WTC11 (cell line): ENCODE results near the gene SPATA2L. TPM values are rescaled to one million over a fixed set of nuclear protein-coding genes. Genes with fewer than 3 reads are reported as not detected.

Experiments used
- ATAC-seq: fragments of 200-7000 bp; cut with Tn5 transposase; 2 replicates; pipeline ENCODE4 v1.10.0; 2021; ENCODE audit warnings: mild to moderate bottlenecking, moderate library complexity
- CTCF ChIA-PET: fragments of 300-600 bp; sonication (Branson Sonifier 250); formaldehyde crosslinking; loops from one replicate; lab custom pipeline; 2021; ENCODE audit warnings: antibody characterized with exemption; lab: Charles Lee
- POLR2A ChIA-PET: fragments of 350-600 bp; sonication (Branson Sonifier 250); formaldehyde crosslinking; loops from one replicate; lab custom pipeline; 2021; ENCODE audit warnings: antibody characterized with exemption; lab: Charles Lee
- DNase-seq: peaks from one replicate; pipeline ENCODE4 v3.0.0; 2021; ENCODE audit warnings: low spot score
- H3K27ac Mint-ChIP-seq: 2 replicates; pipeline ENCODE4 v1.8.0; 2021; ENCODE audit warnings: mixed read lengths
- H3K27me3 Mint-ChIP-seq: 2 replicates; pipeline ENCODE4 v1.8.0; 2021; ENCODE audit warnings: low read depth, mild to moderate bottlenecking, moderate library complexity, mixed read lengths
- H3K36me3 Mint-ChIP-seq: 2 replicates; pipeline ENCODE4 v1.8.0; 2021; ENCODE audit warnings: mixed read lengths
- H3K4me1 Mint-ChIP-seq: 2 replicates; pipeline ENCODE4 v1.8.0; 2022; ENCODE audit warnings: mixed read lengths
- H3K4me3 Mint-ChIP-seq: 2 replicates; pipeline ENCODE4 v1.8.0; 2021; ENCODE audit warnings: mild to moderate bottlenecking, moderate library complexity, mixed read lengths
- H3K9me3 Mint-ChIP-seq: 2 replicates; pipeline ENCODE4 v1.8.0; 2021; ENCODE audit warnings: mixed read lengths
- ESRRA ChIP-seq: sonication (generic); formaldehyde crosslinking; IDR thresholded peaks from 2 replicates; pipeline ENCODE4 v1.8.1; 2022; ENCODE audit warnings: mild to moderate bottlenecking, missing genetic modification reagents, borderline replicate concordance
- IRF2 ChIP-seq: sonication (generic); formaldehyde crosslinking; IDR thresholded peaks from 2 replicates; pipeline ENCODE4 v1.8.0; 2022; ENCODE audit warnings: low read depth, missing genetic modification reagents, borderline replicate concordance
- SMAD3 ChIP-seq: sonication (generic); formaldehyde crosslinking; IDR thresholded peaks from 2 replicates; pipeline ENCODE4 v1.8.0; 2022; ENCODE audit warnings: missing genetic modification reagents, mild to moderate bottlenecking, borderline replicate concordance
- TCF7 ChIP-seq: sonication (generic); formaldehyde crosslinking; IDR thresholded peaks from 2 replicates; pipeline ENCODE4 v1.8.0; 2022; ENCODE audit warnings: mild to moderate bottlenecking, low read depth, missing genetic modification reagents, moderate library complexity
- TP53 ChIP-seq: sonication (generic); formaldehyde crosslinking; IDR thresholded peaks from 2 replicates; pipeline ENCODE4 v1.8.1; 2023; ENCODE audit warnings: mild to moderate bottlenecking, missing genetic modification reagents
- ZBTB21 ChIP-seq: sonication (generic); formaldehyde crosslinking; IDR thresholded peaks from 2 replicates; pipeline ENCODE4 v1.8.1; 2023; ENCODE audit warnings: mild to moderate bottlenecking, missing genetic modification reagents, borderline replicate concordance
- ZNF396 ChIP-seq: fragments of 250-450 bp; sonication (Bioruptor Pico); IDR thresholded peaks from 2 replicates; pipeline ENCODE4 v1.8.0; 2021; ENCODE audit warnings: mild to moderate bottlenecking, moderate library complexity, borderline replicate concordance
- total RNA-seq: library from RNA; stranded (reverse); gene quantifications from 3 replicates; pipeline ENCODE4 v1.2.3, GENCODE V29; 2021
- TF ChIP-seq, protein P1 (sequence below): sonication (generic); formaldehyde crosslinking; IDR thresholded peaks from 2 replicates; pipeline ENCODE4 v1.8.0; 2022; ENCODE audit warnings: mild to moderate bottlenecking, missing genetic modification reagents
- TF ChIP-seq, protein P2 (sequence below): sonication (generic); formaldehyde crosslinking; IDR thresholded peaks from 2 replicates; pipeline ENCODE4 v1.8.1; 2023; ENCODE audit warnings: mild to moderate bottlenecking, missing genetic modification reagents
- TF ChIP-seq, protein P3 (sequence below): sonication (generic); formaldehyde crosslinking; IDR thresholded peaks from 2 replicates; pipeline ENCODE4 v1.8.1; 2022; ENCODE audit warnings: mild to moderate bottlenecking, moderate library complexity, missing genetic modification reagents
- TF ChIP-seq, protein P4 (sequence below): sonication (generic); formaldehyde crosslinking; IDR thresholded peaks from 2 replicates; pipeline ENCODE4 v1.8.1; 2023; ENCODE audit warnings: mild to moderate bottlenecking, missing genetic modification reagents
- TF ChIP-seq, protein P5 (sequence below): sonication (generic); formaldehyde crosslinking; IDR thresholded peaks from 2 replicates; pipeline ENCODE4 v1.8.0; 2022; ENCODE audit warnings: mild to moderate bottlenecking, missing genetic modification reagents
- TF ChIP-seq, protein P6 (sequence below): sonication (generic); formaldehyde crosslinking; IDR thresholded peaks from 2 replicates; pipeline ENCODE4 v1.8.1; 2022; ENCODE audit warnings: low read depth, mild to moderate bottlenecking, moderate library complexity, missing genetic modification reagents, borderline replicate concordance

Gene SPATA2L
- total RNA-seq, 1 experiment from 2014 or later = 15.7 TPM

DNA sequence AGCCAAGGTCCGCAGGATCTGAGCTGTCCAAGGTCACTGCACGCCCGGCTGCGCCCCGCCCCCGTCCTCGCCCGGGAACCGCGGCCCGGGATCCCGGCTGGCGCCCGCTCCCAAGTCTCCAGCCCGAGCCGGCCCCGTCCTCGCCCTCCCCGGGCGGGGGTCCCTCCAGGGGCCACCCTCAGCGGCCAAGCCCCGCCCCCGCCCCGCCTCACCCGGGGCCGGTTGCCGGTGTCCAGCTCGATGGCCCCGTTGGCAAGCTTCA is 19.0 kb upstream of the SPATA2L start:
- ATAC-seq = peak; percentile 30
- Mint-ChIP-seq H3K4me3 (peak overlapping the region; percentile 79), H3K27ac (no peak overlapping the region), H3K36me3 (peaks cover 17% of the 10 kb centered on the region), H3K4me1 (peaks cover 17% of the 10 kb centered on the region), H3K27me3 (peaks cover 57% of the 10 kb centered on the region), H3K9me3 (no peaks in the 10 kb centered on the region)
- POLR2A ChIA-PET = interaction anchor here (0.6 to 1.7 kb wide), 2 partner anchors 14 to 333 kb away, joined by 3 to 5 read pairs; no protein-coding TSS in a partner anchor
- CTCF ChIA-PET = interaction anchor here (1.2 to 2.3 kb wide), 4 partner anchors 9 to 20 kb away, joined by 3 to 17 read pairs (median 9); no protein-coding TSS in a partner anchor
- TF ChIP-seq, protein P1, sequence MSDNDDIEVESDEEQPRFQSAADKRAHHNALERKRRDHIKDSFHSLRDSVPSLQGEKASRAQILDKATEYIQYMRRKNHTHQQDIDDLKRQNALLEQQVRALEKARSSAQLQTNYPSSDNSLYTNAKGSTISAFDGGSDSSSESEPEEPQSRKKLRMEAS (CRISPR knock-in tag) = peak; percentile 12; the same call in 1 of the 2 replicates
- TF ChIP-seq, protein P2, sequence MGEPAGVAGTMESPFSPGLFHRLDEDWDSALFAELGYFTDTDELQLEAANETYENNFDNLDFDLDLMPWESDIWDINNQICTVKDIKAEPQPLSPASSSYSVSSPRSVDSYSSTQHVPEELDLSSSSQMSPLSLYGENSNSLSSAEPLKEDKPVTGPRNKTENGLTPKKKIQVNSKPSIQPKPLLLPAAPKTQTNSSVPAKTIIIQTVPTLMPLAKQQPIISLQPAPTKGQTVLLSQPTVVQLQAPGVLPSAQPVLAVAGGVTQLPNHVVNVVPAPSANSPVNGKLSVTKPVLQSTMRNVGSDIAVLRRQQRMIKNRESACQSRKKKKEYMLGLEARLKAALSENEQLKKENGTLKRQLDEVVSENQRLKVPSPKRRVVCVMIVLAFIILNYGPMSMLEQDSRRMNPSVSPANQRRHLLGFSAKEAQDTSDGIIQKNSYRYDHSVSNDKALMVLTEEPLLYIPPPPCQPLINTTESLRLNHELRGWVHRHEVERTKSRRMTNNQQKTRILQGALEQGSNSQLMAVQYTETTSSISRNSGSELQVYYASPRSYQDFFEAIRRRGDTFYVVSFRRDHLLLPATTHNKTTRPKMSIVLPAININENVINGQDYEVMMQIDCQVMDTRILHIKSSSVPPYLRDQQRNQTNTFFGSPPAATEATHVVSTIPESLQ (CRISPR knock-in tag) = no peak
- TF ChIP-seq ZBTB21 (CRISPR knock-in tag) (peak; percentile 57; the same call in 1 of the 2 replicates), TP53 (CRISPR knock-in tag) (no peak; the same call in 1 of the 2 replicates)
- TF ChIP-seq, protein P3, sequence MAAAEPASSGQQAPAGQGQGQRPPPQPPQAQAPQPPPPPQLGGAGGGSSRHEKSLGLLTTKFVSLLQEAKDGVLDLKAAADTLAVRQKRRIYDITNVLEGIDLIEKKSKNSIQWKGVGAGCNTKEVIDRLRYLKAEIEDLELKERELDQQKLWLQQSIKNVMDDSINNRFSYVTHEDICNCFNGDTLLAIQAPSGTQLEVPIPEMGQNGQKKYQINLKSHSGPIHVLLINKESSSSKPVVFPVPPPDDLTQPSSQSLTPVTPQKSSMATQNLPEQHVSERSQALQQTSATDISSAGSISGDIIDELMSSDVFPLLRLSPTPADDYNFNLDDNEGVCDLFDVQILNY (CRISPR knock-in tag) = 0 out of 2 replicates have a peak, but pooled peaks have one; percentile 61
- DNase-seq = peak; percentile 69

DNA sequence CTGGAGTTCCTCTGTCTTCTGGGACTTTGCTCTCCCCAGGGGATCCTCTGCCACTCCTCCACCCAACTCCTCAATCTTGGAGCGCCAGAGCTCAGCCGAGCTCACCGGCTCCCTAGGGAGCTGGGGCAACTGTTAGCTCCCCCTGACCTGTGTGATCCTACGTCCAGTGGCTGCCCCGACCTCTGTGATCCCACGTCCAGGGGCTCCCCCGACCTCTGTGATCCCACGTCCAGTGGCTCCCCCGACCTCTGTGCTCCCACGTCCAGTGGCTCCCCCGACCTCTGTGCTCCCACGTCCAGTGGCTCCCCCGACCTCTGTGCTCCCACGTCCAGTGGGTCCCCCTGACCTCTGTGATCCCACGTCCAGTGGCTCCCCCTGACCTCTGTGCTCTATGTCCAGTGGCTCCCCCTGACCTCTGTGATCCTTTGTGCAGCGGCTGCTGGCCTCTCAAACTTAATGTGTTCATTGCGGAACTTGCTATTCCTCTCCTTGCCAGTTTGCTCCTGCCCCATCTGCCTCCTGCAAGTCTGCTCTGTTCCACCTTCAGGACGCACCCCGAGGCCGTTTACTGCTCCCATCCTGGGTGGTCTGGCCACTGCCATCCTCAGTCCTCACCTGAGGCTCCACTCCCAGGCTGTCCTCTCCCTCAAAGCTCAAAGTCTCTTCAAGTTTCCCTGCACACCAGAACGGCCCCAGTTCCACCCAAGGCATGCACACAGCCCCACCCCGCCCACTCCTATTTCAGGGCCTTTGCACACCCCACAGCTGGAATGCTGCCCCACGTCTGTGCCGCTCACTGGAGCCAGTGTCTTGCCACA is 16.4 kb upstream of the SPATA2L start:
- Mint-ChIP-seq H3K4me1 (peaks cover 14% of the 10 kb centered on the region), H3K9me3 (no peaks in the 10 kb centered on the region), H3K4me3 (no peak overlapping the region), H3K27me3 (peaks cover 60% of the 10 kb centered on the region), H3K36me3 (peaks cover 27% of the 10 kb centered on the region), H3K27ac (peak overlapping the region; percentile 27; the same call in 1 of the 2 replicates)
- ChIA-PET CTCF (no interaction called here), POLR2A (interaction anchor here (1.1 kb wide), 1 partner anchor 12 kb away, joined by 3 read pairs; no protein-coding TSS in a partner anchor)
- ATAC-seq = no peak
- DNase-seq = no peak
- TF ChIP-seq TCF7 (CRISPR knock-in tag) = no peak
- TF ChIP-seq, protein P4, sequence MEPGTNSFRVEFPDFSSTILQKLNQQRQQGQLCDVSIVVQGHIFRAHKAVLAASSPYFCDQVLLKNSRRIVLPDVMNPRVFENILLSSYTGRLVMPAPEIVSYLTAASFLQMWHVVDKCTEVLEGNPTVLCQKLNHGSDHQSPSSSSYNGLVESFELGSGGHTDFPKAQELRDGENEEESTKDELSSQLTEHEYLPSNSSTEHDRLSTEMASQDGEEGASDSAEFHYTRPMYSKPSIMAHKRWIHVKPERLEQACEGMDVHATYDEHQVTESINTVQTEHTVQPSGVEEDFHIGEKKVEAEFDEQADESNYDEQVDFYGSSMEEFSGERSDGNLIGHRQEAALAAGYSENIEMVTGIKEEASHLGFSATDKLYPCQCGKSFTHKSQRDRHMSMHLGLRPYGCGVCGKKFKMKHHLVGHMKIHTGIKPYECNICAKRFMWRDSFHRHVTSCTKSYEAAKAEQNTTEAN (CRISPR knock-in tag) = no peak
- no peak for TF ChIP-seq IRF2
- no peak for TF ChIP-seq SMAD3 (CRISPR knock-in tag)
- TF ChIP-seq, protein P5, sequence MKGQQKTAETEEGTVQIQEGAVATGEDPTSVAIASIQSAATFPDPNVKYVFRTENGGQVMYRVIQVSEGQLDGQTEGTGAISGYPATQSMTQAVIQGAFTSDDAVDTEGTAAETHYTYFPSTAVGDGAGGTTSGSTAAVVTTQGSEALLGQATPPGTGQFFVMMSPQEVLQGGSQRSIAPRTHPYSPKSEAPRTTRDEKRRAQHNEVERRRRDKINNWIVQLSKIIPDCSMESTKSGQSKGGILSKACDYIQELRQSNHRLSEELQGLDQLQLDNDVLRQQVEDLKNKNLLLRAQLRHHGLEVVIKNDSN (CRISPR knock-in tag) = no peak
- TF ChIP-seq ESRRA (CRISPR knock-in tag) = no peak
- TF ChIP-seq, protein P6, sequence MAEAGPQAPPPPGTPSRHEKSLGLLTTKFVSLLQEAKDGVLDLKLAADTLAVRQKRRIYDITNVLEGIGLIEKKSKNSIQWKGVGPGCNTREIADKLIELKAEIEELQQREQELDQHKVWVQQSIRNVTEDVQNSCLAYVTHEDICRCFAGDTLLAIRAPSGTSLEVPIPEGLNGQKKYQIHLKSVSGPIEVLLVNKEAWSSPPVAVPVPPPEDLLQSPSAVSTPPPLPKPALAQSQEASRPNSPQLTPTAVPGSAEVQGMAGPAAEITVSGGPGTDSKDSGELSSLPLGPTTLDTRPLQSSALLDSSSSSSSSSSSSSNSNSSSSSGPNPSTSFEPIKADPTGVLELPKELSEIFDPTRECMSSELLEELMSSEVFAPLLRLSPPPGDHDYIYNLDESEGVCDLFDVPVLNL = no peak
- no peak for TF ChIP-seq ZNF396
